NCI-H526 treated with DMSO at 0.1 percent for 48 hours (cell line): Measurements from ENCODE around the gene FGF19.
A peak's percentile ranks its signal among the peaks of the same experiment; 100 is the strongest.
"Not testable (repeated sequence)": the region's sequence is repeated elsewhere in the genome, so short reads cannot be mapped to it uniquely, and the experiment has no call there.

Source experiments
- DNase-seq: peaks from one replicate; lab custom pipeline; 2025; lab: John Stamatoyannopoulos, UW

Gene FGF19

GRCh38 chr11:69695995-69696394 is 7.8 kb downstream of the FGF19 start:
- DNase-seq, result not testable (repeated sequence)

GRCh38 chr11:69695581-69695980 is 8.2 kb downstream of the FGF19 start:
- no peak for DNase-seq

GRCh38 chr11:69694781-69695180 is 9.0 kb downstream of the FGF19 start:
- DNase-seq, result no peak

DNA sequence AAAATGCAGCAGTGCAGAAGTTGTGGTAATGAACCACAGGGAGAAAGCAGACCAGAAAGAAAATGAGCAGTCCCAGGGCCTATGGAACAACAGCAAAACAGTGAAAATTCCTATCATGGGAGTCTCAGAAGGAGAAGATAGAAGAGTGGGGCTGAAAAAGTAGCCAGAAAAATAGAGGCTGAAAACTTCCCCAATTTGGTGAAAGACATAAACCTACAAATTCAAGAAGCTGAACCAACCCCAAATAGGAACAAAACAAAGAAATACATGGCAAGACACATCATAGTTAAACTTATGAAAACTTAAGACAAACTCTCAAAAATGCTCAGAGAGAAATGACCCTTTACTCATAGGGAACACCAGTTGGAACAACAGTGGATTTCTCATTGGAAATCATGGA is 11.4 kb downstream of the FGF19 start:
- no peak for DNase-seq

- DNase-seq, result no peak
These were observed 12.4 kb downstream of the FGF19 start for GRCh38 chr11:69691463-69691862.

DNA sequence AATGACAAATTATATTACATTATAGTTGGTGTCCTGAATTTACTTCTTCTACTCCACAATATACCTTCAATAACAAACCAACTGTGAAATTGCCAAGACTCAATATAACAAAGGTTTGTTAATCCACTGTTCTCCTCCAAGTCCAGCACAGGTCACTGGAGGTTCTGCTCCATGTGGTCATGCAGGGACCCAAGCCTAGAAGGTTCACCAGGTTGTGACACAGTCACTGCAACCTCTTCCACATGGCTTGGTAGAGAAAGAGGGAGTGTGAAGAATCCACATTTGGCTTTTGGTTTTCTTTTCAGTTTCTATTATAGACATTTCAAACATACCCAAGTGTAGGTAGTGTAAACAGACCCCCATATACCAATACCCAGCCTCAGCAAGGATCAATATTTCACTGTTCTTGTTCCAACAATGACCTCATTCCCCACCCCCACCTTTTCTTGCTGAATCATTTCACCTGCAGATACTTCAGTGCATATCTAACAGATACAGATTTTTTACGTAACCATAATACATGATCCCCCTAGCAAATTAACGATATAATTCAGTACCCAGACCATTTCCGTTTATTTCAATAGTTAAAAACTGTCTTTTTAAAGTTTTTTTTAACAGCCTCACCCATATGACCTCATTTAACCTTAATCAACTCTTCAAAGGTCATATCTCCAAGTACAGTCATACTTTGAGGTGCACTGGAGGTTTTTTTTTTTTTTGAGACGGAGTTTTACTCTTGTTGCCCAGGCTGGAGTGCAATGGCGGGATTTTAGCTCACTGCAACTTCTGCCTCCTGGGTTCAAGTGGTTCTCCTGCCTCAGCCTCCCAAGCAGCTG is 14.1 kb downstream of the FGF19 start:
- no peak for DNase-seq

DNA sequence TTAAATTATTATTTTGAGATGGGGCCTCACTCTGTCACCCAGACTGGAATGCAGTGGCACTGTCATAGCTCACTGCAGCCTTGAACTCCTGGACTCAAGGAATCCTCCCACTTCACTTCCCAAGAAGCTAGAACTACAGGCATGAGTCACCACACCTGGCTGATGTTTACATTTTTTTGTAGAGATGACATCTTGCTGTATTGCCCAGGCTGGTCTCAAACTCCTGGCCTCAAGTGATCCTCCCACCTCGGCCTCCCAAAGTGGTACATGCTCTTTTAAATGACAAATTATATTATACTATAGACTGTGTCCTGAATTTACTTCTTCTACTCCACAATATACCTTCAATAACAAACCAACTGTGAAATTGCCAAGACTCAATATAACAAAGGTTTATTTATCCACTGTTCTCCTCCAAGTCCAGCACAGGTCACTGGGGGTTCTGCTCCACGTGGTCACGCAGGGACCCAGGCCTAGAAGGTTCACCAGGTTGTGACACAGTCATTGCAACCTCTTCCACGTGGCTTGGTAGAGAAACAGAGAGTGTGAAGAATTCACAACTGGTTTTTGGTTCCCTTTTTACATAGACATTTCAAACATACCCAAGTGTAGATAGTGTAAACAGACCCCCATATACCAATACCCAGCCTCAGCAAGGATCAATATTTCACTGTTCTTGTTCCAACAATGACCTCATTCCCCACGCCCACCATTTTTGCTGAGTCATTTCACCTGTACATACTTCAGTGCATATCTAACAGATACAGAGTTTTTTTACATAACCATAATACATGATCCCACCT is 15.7 kb downstream of the FGF19 start:
- not testable (repeated sequence) for DNase-seq

GRCh38 chr11:69686856-69687255 is 17.0 kb downstream of the FGF19 start:
- DNase-seq, result no peak

GRCh38 chr11:69686452-69686851 is 17.4 kb downstream of the FGF19 start:
- no peak for DNase-seq

GRCh38 chr11:69685348-69685747 is 18.5 kb downstream of the FGF19 start:
- no peak for DNase-seq

- DNase-seq, result no peak
These were observed 19.2 kb downstream of the FGF19 start for GRCh38 chr11:69684651-69685050.

DNA sequence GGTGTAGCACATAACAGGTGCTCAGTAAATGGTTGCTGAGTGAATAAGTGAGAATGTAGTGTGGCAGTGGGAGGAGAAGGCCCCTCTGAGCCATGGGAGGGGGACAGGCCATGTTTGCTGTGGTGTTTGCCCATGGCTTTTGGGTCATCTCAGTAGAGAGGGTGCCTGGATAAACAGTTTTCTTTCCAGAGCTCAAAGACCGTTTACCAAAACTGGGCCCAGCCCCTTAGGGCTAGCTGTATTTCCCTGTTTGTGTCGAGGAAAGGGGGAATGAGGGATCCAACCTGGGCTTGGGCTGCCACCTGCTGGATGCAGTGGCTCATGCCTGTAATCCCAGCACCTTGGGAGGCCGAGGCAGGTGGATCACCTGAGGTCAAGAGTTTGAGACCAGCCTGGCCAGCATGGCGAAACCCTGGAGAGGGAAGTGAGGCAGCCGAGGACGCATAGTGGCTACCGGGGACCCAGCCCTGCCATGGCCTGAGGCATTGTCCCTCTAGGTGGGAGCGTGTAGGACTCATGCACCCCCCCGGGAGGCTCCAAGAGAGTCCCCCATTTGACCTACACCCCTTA is 20.0 kb downstream of the FGF19 start:
- DNase-seq, result no peak

- no peak for DNase-seq
These were observed 21.0 kb downstream of the FGF19 start for GRCh38 chr11:69682681-69683326.

- no peak for DNase-seq
These were observed 21.6 kb downstream of the FGF19 start for GRCh38 chr11:69682221-69682620.

- DNase-seq, result no peak
These were observed 23.1 kb downstream of the FGF19 start for GRCh38 chr11:69680688-69681087.

GRCh38 chr11:69677749-69678148 is 26.1 kb downstream of the FGF19 start:
- no peak for DNase-seq

DNA sequence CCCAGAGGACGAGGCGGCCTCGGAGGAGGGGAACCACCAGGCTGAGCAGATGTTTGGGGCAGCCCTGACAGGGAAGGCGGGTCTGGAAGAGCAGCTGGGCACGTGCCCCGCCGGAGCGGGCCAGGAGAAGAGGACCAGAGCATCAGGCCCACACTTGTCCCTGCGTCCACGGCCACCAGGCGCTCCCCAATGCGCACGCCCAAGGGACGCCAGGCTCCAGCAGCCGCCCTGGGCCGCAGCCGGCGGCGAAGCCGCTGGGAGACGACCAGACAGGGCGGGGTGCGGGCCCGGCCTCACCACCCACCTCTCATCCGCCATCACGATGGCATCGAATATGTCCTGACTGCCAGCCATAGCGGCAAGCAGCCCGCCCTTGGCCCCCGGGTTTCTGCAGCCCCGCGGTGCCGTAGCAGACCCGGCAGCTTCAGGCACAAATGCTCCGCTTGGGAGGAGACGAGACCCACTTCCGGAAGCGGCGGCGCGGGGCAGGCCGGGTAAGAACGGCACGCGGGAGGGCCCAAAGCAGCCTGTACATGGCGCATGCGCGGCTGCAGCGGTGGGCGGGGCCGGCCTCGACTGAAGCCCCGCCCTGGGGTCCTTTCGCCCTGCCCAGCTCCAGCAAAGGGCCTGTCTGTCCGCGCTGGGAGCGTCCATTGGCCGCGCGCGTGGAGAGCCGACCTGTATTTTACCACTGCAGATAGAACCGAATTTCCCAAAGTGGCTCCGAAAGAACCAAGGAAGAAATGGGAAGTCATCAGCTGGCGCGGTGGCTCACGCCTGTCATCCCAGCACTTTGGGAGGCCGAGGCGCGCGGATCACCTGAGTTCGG is 28.7 kb downstream of the FGF19 start, which contains the start of gene LTO1:
LTO1 (minus strand) TSS at position 468 of the 829 bp plus-strand sequence; CDS start at position 354, 114 bp downstream.
- DNase-seq, result peak; percentile 92

DNA sequence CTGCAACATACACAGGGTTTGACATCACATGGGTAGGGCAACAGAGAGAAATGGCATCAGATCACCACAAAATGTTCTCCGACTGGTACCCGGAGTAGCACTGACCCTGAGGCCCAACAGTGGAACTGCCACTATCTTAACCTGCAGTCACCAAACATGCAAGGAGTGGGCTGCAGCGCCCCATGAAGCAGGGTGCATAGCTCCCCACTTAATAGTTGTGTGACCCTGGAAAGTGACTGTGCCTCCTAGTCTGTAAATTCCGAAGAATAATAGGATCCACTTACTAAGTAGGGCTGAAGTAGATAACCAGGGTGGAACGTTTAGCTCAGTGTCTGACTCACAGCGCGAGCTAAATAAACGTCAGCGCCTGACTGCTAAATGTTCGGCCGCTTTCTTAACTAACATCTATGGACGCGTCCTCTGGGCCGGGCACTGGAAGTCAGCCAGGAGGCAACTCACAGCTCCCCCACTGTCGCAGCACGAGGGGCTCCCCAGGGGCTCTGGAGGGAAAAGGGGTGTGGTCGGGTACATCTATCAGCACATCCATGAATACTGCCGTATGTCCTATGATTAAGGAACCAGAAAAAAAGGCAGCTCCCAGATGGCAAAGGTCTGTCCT is 29.4 kb downstream of the FGF19 start:
- DNase-seq, result no peak

GRCh38 chr11:69671734-69672465 is 31.9 kb downstream of the FGF19 start:
- no peak for DNase-seq
